Measurements from ENCODE around the gene CIP2A. TPM values are rescaled to one million over a fixed set of nuclear protein-coding genes. Genes with fewer than 3 reads are reported as not detected.

Gene CIP2A
- total and polyA plus RNA-seq, 2 of the 8 experiments (the other 6 are each of a cell fraction or from before 2014, with no cell fraction given) = 11.9 to 38.0 TPM

DNA sequence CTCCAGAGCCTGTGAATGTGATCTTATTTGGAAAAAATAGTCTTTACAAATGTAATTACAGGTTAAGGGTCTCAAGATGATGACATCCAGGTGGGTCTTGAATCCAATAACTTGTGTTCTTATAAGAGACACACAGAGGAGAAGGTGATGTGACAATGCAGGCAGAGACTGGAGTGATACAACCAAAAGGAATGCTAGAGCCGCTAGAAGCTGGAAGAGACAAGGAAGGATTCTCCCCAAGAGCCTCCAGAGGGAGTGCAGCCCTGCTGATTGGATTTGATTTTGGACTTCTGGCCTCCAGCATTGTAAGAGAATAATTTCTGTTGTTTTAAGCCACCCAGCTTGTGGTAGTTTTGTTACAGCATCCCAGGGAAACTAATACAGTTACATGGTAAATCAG is 88.5 kb downstream of the CIP2A start (continued):
- no peak for TF ChIP-seq HDAC2 (IDR thresholded peaks at IDR 0.05; ENCODE audit: borderline replicate concordance in 1 of 2, low read depth in 2 of 2, low read length in 2 of 2)
- TF ChIP-seq TAF1 (IDR thresholded peaks at IDR 0.05; ENCODE audit: low read depth, low read length) = no peak
- TF ChIP-seq, protein P1, sequence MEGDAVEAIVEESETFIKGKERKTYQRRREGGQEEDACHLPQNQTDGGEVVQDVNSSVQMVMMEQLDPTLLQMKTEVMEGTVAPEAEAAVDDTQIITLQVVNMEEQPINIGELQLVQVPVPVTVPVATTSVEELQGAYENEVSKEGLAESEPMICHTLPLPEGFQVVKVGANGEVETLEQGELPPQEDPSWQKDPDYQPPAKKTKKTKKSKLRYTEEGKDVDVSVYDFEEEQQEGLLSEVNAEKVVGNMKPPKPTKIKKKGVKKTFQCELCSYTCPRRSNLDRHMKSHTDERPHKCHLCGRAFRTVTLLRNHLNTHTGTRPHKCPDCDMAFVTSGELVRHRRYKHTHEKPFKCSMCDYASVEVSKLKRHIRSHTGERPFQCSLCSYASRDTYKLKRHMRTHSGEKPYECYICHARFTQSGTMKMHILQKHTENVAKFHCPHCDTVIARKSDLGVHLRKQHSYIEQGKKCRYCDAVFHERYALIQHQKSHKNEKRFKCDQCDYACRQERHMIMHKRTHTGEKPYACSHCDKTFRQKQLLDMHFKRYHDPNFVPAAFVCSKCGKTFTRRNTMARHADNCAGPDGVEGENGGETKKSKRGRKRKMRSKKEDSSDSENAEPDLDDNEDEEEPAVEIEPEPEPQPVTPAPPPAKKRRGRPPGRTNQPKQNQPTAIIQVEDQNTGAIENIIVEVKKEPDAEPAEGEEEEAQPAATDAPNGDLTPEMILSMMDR (IDR thresholded peaks at IDR 0.05; ENCODE audit: control extremely low read depth in 1 of 3, insufficient read depth in 1 of 3, low read depth in 1 of 3, low read length in 3 of 3) = no peak
- TF ChIP-seq CTBP2 (IDR thresholded peaks at IDR 0.05; ENCODE audit: borderline replicate concordance, insufficient read depth, insufficient read length, low read length) = no peak
- TF ChIP-seq EGR1 (IDR thresholded peaks at IDR 0.05; ENCODE audit: borderline replicate concordance, low read depth, low read length) = no peak
- TF ChIP-seq CREB1 (IDR thresholded peaks at IDR 0.05) = no peak

Small RNA genes lying within 50 kb of the gene (small RNA-seq; reads per million reads assigned to genes)
- not detected for gene RF00156 (ENCODE audit: insufficient read depth)

Other genes with a start within 250 kb of the CIP2A start
- 0.10 TPM in 1 of 2 replicates, not detected in the other for gene MYH15, start 78.8 kb downstream of the CIP2A start, total RNA-seq (2021; fragmentation: NEBNext Ultra II Directional; extraction: Animal tissue kit (Norgen Biotek cat#: 25700))
- under 0.01 TPM in 1 of 2 replicates, not detected in the other for gene MYH15, start 78.8 kb downstream of the CIP2A start, polyA plus RNA-seq (2011; rRNA removed)
- gene DZIP3, start 284 bp upstream of the CIP2A start, total RNA-seq (2021; fragmentation: NEBNext Ultra II Directional; extraction: Animal tissue kit (Norgen Biotek cat#: 25700)) = 24.3 and 28.3 TPM in 2 replicates
- gene DZIP3, start 284 bp upstream of the CIP2A start, polyA plus RNA-seq (2011; rRNA removed) = 6.5 and 10.4 TPM in 2 replicates
- gene RETNLB, start 168.0 kb upstream of the CIP2A start, total RNA-seq (2021; fragmentation: NEBNext Ultra II Directional; extraction: Animal tissue kit (Norgen Biotek cat#: 25700)) = not detected in 2 replicates
- not detected in 2 replicates for gene RETNLB, start 168.0 kb upstream of the CIP2A start, polyA plus RNA-seq (2011; rRNA removed)
- gene TRAT1, start 233.3 kb upstream of the CIP2A start, total RNA-seq (2021; fragmentation: NEBNext Ultra II Directional; extraction: Animal tissue kit (Norgen Biotek cat#: 25700)) = not detected in 2 replicates
- not detected in 2 replicates for gene TRAT1, start 233.3 kb upstream of the CIP2A start, polyA plus RNA-seq (2011; rRNA removed)